Measurements from ENCODE around the gene RASA3. TPM values are rescaled to one million over a fixed set of nuclear protein-coding genes. Genes with fewer than 3 reads are reported as not detected.

The RASA3 gene
- polyA plus RNA-seq, 1 donor from 2014 or later, result 8.5 TPM

GRCh38 chr13:114055766-114056165 lies 76.7 kb downstream of the RASA3 start (continued):
- TF ChIP-seq, protein P1, sequence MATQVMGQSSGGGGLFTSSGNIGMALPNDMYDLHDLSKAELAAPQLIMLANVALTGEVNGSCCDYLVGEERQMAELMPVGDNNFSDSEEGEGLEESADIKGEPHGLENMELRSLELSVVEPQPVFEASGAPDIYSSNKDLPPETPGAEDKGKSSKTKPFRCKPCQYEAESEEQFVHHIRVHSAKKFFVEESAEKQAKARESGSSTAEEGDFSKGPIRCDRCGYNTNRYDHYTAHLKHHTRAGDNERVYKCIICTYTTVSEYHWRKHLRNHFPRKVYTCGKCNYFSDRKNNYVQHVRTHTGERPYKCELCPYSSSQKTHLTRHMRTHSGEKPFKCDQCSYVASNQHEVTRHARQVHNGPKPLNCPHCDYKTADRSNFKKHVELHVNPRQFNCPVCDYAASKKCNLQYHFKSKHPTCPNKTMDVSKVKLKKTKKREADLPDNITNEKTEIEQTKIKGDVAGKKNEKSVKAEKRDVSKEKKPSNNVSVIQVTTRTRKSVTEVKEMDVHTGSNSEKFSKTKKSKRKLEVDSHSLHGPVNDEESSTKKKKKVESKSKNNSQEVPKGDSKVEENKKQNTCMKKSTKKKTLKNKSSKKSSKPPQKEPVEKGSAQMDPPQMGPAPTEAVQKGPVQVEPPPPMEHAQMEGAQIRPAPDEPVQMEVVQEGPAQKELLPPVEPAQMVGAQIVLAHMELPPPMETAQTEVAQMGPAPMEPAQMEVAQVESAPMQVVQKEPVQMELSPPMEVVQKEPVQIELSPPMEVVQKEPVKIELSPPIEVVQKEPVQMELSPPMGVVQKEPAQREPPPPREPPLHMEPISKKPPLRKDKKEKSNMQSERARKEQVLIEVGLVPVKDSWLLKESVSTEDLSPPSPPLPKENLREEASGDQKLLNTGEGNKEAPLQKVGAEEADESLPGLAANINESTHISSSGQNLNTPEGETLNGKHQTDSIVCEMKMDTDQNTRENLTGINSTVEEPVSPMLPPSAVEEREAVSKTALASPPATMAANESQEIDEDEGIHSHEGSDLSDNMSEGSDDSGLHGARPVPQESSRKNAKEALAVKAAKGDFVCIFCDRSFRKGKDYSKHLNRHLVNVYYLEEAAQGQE (IDR thresholded peaks at IDR 0.05; ENCODE audit: borderline replicate concordance), result no peak
- TF ChIP-seq MXI1 (conservative IDR thresholded peaks at IDR 0.05; ENCODE audit: poor library complexity, severe bottlenecking) (no peak), RAD21 (conservative IDR thresholded peaks at IDR 0.05) (no peak), POLR2AphosphoS5 (IDR thresholded peaks at IDR 0.05) (no peak), TAF1 (IDR thresholded peaks at IDR 0.05; ENCODE audit: low read depth) (no peak)

DNA sequence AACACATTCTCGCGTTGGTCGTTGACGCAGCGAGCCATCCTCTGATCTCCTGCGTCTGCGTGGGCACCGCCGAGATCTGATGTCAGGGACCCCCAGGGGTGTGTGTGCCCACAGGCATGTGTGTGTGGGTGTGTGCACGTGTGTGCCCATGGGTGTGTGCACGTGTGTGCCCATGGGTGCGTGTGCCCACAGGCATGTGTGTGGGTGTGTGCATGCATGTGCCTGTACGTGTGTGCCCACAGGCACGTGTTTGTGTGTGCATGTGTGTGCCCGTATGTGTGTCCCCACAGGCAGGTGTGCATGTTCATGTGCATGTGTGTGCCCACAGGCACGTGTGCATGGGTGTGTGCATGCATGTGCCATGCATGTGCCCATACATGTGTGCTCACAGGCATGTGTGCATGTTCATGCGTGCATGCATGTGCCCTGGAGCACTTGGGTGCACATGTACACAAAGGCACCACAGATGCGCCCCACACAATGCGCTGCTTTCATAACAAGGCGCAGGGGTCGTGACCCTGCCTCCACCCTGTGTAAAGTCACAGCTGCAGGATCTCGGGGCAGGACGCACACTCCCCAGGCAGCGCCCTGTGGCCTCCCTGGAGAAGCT lies 77.5 kb downstream of the RASA3 start:
- H3K27me3 ChIP-seq (ENCODE audit: insufficient read depth, low read depth, low read length), result no peaks in the 10 kb centered on the region
- H4K20me1 ChIP-seq (ENCODE audit: insufficient read depth), result no peaks in the 10 kb centered on the region
- H3K9me2 ChIP-seq (ENCODE audit: insufficient read depth, low read length), result no peaks in the 10 kb centered on the region
- no peak overlapping the region for H3K4me2 ChIP-seq (ENCODE audit: low read length)
- no peaks in the 10 kb centered on the region for H3K36me3 ChIP-seq (ENCODE audit: insufficient read depth, low read length)
- H3K9me3 ChIP-seq (ENCODE audit: low read length), result no peaks in the 10 kb centered on the region
- H3K27ac ChIP-seq (ENCODE audit: low read length), result no peak overlapping the region
- H3K79me2 ChIP-seq (replicated peaks; ENCODE audit: insufficient read depth, low read length), result no peaks in the 10 kb centered on the region
- no peak overlapping the region for H2AFZ ChIP-seq (ENCODE audit: low read depth, low read length)
- H3K4me3 ChIP-seq (ENCODE audit: low read length), result no peak overlapping the region
- no peak for TF ChIP-seq MXI1 (conservative IDR thresholded peaks at IDR 0.05; ENCODE audit: poor library complexity, severe bottlenecking)
- no peak for TF ChIP-seq EZH2 (IDR thresholded peaks at IDR 0.05; ENCODE audit: borderline replicate concordance, insufficient read depth, low read length, poor library complexity, severe bottlenecking)
- no peak for TF ChIP-seq CTCF (IDR thresholded peaks at IDR 0.05; ENCODE audit: poor library complexity, severe bottlenecking)
- TF ChIP-seq TAF1 (IDR thresholded peaks at IDR 0.05; ENCODE audit: low read depth), result no peak
- no peak for TF ChIP-seq RAD21 (conservative IDR thresholded peaks at IDR 0.05)
- TF ChIP-seq EP300 (conservative IDR thresholded peaks at IDR 0.05; ENCODE audit: poor library complexity, severe bottlenecking), result no peak
- no peak overlapping the region for H3K9ac ChIP-seq (ENCODE audit: low read length)
- H3F3A ChIP-seq (ENCODE audit: insufficient read depth, low read length, poor library complexity, severe bottlenecking), result no peaks in the 10 kb centered on the region

DNA sequence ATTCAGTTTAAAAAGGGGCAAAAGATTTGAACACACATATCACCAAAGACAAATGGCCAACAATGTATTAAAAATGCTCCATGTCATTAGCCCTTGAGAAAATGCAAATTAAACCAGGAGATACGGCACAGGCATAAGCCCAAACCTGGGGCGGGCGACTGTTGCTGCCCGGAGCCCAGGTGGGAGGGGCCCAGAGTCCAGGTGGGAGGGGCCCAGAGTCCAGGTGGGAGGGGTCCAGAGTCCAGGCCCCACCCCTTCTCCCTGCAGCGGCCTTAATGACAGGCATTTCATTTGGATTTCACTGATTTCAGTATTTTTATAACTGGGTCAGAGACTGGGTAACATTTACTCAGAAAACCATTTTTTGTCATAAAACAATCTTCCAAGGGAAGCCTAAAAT lies 78.2 kb downstream of the RASA3 start:
- no peaks in the 10 kb centered on the region for H3K79me2 ChIP-seq (replicated peaks; ENCODE audit: insufficient read depth, low read length)
- H3K4me2 ChIP-seq (ENCODE audit: low read length), result no peak overlapping the region
- no peaks in the 10 kb centered on the region for H4K20me1 ChIP-seq (ENCODE audit: insufficient read depth)

More for the DNA sequence above, 78.2 kb downstream of the RASA3 start:
- no peaks in the 10 kb centered on the region for H3K9me3 ChIP-seq (ENCODE audit: low read length)
- H2AFZ ChIP-seq (ENCODE audit: low read depth, low read length), result no peak overlapping the region
- H3K36me3 ChIP-seq (ENCODE audit: insufficient read depth, low read length), result no peaks in the 10 kb centered on the region
- no peak for TF ChIP-seq CTCF (IDR thresholded peaks at IDR 0.05; ENCODE audit: poor library complexity, severe bottlenecking)
- no peak for TF ChIP-seq MXI1 (conservative IDR thresholded peaks at IDR 0.05; ENCODE audit: poor library complexity, severe bottlenecking)
- TF ChIP-seq, protein P1 (IDR thresholded peaks at IDR 0.05; ENCODE audit: borderline replicate concordance), result no peak
- no peak for TF ChIP-seq EP300 (conservative IDR thresholded peaks at IDR 0.05; ENCODE audit: poor library complexity, severe bottlenecking)
- no peak for TF ChIP-seq TAF1 (IDR thresholded peaks at IDR 0.05; ENCODE audit: low read depth)
- TF ChIP-seq SMC3 (conservative IDR thresholded peaks at IDR 0.05; ENCODE audit: poor library complexity), result no peak
- H3K9me2 ChIP-seq (ENCODE audit: insufficient read depth, low read length), result no peaks in the 10 kb centered on the region
- H3K27me3 ChIP-seq (ENCODE audit: insufficient read depth, low read depth, low read length), result no peaks in the 10 kb centered on the region
- no peaks in the 10 kb centered on the region for H3F3A ChIP-seq (ENCODE audit: insufficient read depth, low read length, poor library complexity, severe bottlenecking)
- no peak overlapping the region for H3K27ac ChIP-seq (ENCODE audit: low read length)
- H3K9ac ChIP-seq (ENCODE audit: low read length), result no peak overlapping the region
- no peak overlapping the region for H3K4me3 ChIP-seq (ENCODE audit: low read length)
